Measurements from ENCODE around the gene FRMD4B.

DNA sequence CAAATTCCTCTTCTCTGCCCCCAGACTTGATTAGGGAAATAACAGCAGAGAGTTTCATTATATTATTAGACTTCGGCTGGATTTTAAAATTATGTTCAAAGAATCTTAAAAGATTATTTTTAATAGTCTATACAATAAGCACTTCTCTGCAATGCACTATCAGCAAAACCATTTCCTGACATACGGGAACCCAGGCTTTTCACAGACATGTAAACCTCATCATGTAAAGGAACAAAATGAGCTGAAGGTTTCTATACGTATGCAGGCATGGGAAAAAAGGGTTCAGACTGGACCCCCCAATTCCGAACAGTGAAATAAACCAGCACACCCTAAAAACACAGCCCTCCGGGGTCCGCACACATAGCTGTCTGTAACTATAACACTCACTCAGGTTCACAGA lies 185.9 kb downstream of the FRMD4B start:
- TF ChIP-seq, protein P1, sequence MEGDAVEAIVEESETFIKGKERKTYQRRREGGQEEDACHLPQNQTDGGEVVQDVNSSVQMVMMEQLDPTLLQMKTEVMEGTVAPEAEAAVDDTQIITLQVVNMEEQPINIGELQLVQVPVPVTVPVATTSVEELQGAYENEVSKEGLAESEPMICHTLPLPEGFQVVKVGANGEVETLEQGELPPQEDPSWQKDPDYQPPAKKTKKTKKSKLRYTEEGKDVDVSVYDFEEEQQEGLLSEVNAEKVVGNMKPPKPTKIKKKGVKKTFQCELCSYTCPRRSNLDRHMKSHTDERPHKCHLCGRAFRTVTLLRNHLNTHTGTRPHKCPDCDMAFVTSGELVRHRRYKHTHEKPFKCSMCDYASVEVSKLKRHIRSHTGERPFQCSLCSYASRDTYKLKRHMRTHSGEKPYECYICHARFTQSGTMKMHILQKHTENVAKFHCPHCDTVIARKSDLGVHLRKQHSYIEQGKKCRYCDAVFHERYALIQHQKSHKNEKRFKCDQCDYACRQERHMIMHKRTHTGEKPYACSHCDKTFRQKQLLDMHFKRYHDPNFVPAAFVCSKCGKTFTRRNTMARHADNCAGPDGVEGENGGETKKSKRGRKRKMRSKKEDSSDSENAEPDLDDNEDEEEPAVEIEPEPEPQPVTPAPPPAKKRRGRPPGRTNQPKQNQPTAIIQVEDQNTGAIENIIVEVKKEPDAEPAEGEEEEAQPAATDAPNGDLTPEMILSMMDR (IDR thresholded peaks at IDR 0.05), result no peak
- no peak for TF ChIP-seq EZH2 (IDR thresholded peaks at IDR 0.05)

All from neural progenitor cell (in vitro differentiated cells).